ENCODE data around the gene CNST. TPM values are rescaled to one million over a fixed set of nuclear protein-coding genes. Genes with fewer than 3 reads are reported as not detected.

CNST gene
- total RNA-seq, 1 donor from 2014 or later, result 25.6 TPM

DNA sequence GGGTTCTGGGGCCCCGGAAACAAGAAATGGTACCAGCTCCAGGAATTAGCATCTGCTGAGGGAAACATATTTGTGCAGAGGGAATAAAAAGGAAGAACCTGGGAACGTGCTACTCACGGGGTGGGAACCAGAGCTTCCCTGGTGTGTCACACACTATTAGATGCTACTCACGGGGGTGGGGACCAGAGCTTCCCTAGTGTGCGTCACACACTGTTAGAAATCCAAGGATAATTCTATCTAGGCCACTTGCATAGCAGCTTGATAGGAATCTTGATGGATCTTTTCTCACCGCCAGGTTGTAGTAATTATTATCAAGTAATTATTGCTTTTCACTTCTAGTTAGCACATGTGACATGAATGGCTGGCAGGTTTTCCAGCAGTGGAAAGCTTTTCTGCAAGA lies 103.4 kb downstream of the CNST start:
- no peaks in the 10 kb centered on the region for H3K9me3 Mint-ChIP-seq
- Histone ChIP-seq H4K20me1 (ENCODE audit: low read depth) (no peaks in the 10 kb centered on the region), H3F3A (ENCODE audit: low read depth) (no peaks in the 10 kb centered on the region), H3K4me1 (peaks cover 6% of the 10 kb centered on the region), H3K4me3 (no peak overlapping the region), H2AFZ (replicated peaks) (no peak overlapping the region), H3K9me3 (ENCODE audit: low read depth) (no peaks in the 10 kb centered on the region), H3K4me2 (no peak overlapping the region), H3K27ac (no peak overlapping the region), H3K27me3 (no peaks in the 10 kb centered on the region), H3K9ac (no peak overlapping the region), H3K79me2 (ENCODE audit: low read depth) (no peaks in the 10 kb centered on the region), H3K36me3 (no peaks in the 10 kb centered on the region)
- DNase-seq (ENCODE audit: low spot score), result no peak
- TF ChIP-seq EZH2 (IDR thresholded peaks at IDR 0.05) (no peak), EZH2phosphoT487 (IDR thresholded peaks at IDR 0.05) (no peak)
- TF ChIP-seq, protein P1, sequence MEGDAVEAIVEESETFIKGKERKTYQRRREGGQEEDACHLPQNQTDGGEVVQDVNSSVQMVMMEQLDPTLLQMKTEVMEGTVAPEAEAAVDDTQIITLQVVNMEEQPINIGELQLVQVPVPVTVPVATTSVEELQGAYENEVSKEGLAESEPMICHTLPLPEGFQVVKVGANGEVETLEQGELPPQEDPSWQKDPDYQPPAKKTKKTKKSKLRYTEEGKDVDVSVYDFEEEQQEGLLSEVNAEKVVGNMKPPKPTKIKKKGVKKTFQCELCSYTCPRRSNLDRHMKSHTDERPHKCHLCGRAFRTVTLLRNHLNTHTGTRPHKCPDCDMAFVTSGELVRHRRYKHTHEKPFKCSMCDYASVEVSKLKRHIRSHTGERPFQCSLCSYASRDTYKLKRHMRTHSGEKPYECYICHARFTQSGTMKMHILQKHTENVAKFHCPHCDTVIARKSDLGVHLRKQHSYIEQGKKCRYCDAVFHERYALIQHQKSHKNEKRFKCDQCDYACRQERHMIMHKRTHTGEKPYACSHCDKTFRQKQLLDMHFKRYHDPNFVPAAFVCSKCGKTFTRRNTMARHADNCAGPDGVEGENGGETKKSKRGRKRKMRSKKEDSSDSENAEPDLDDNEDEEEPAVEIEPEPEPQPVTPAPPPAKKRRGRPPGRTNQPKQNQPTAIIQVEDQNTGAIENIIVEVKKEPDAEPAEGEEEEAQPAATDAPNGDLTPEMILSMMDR (IDR thresholded peaks at IDR 0.05), result no peak
- no peaks in the 10 kb centered on the region for H3K27me3 Mint-ChIP-seq (ENCODE audit: insufficient read depth, low read depth)
- H3K4me3 Mint-ChIP-seq, result no peak overlapping the region
- H3K36me3 Mint-ChIP-seq, result peaks cover 8% of the 10 kb centered on the region
- H3K4me1 Mint-ChIP-seq, result peaks cover 7% of the 10 kb centered on the region
- H3K27ac Mint-ChIP-seq, result no peak overlapping the region

DNA sequence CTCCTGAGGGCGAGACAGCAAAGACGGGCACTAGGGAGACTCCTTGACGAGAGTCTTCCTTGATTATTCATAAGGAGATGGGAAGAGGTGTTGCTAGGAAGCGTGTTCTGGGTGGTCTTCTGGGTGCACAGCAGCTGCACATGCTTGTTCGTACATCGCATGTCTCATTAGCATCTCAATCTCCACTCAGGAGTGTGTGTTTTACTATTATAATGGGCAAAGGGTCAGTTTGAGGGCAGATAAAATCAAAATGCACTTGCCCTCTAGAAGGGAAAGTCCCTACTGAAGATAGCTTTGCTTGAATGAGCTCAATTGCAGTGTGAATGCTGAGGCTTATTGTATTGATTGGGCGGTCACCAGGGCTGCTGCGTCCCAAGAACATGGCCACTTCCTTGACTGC lies 107.8 kb downstream of the CNST start:
- no peaks in the 10 kb centered on the region for H3F3A ChIP-seq (ENCODE audit: low read depth)
- no peak for DNase-seq (ENCODE audit: low spot score)

DNA sequence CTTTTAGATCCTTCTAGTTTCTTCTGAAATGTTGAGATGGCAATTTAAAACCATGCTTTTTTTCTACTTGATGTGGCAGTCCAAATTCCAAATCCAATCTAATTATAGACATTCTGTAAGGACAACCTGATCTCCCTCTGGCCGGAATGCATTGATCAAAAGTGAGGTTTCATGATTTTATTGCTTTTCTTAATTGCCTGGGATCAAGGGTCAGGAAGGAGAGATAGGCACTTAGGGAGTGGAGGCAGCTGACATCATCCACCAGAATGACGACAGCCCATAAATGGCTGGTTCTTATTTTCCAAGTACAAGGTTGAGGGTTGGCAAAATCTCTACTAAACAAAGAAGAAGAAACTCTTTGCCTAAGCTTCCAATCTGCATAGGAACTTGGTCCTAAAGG lies 111.6 kb downstream of the CNST start:
- H3K4me3 Mint-ChIP-seq, result no peak overlapping the region
- peaks cover 3% of the 10 kb centered on the region for H3K36me3 Mint-ChIP-seq
- peaks cover 23% of the 10 kb centered on the region for H3K4me1 Mint-ChIP-seq
- H3K27ac Mint-ChIP-seq, result no peak overlapping the region
- Histone ChIP-seq H3K9ac (no peak overlapping the region), H3K27ac (no peak overlapping the region), H3K79me2 (ENCODE audit: low read depth) (no peaks in the 10 kb centered on the region), H3K27me3 (no peaks in the 10 kb centered on the region), H3K4me3 (no peak overlapping the region), H3F3A (ENCODE audit: low read depth) (no peaks in the 10 kb centered on the region), H3K36me3 (no peaks in the 10 kb centered on the region), H3K4me2 (no peak overlapping the region), H3K9me3 (ENCODE audit: low read depth) (no peaks in the 10 kb centered on the region), H4K20me1 (ENCODE audit: low read depth) (no peaks in the 10 kb centered on the region), H2AFZ (replicated peaks) (no peak overlapping the region), H3K4me1 (no peaks in the 10 kb centered on the region)
- H3K27me3 Mint-ChIP-seq (ENCODE audit: insufficient read depth, low read depth), result peaks cover 5% of the 10 kb centered on the region
- peaks cover 2% of the 10 kb centered on the region for H3K9me3 Mint-ChIP-seq
- DNase-seq (ENCODE audit: low spot score), result no peak
- TF ChIP-seq, protein P1 (IDR thresholded peaks at IDR 0.05), result no peak
- TF ChIP-seq EZH2 (IDR thresholded peaks at IDR 0.05) (no peak), EZH2phosphoT487 (IDR thresholded peaks at IDR 0.05) (no peak)

More for the DNA sequence above, 107.8 kb downstream of the CNST start:
- Histone ChIP-seq H3K9ac (no peak overlapping the region), H3K4me1 (no peaks in the 10 kb centered on the region), H3K27me3 (no peaks in the 10 kb centered on the region), H3K27ac (no peak overlapping the region), H3K4me3 (no peak overlapping the region), H3K36me3 (no peaks in the 10 kb centered on the region), H3K9me3 (ENCODE audit: low read depth) (no peaks in the 10 kb centered on the region), H2AFZ (replicated peaks) (no peak overlapping the region), H3K4me2 (no peak overlapping the region), H3K79me2 (ENCODE audit: low read depth) (no peaks in the 10 kb centered on the region), H4K20me1 (ENCODE audit: low read depth) (no peaks in the 10 kb centered on the region)
- TF ChIP-seq, protein P1 (IDR thresholded peaks at IDR 0.05), result no peak
- TF ChIP-seq EZH2phosphoT487 (IDR thresholded peaks at IDR 0.05) (no peak), EZH2 (IDR thresholded peaks at IDR 0.05) (no peak)
- Mint-ChIP-seq H3K9me3 (peaks cover 2% of the 10 kb centered on the region), H3K4me1 (peaks cover 8% of the 10 kb centered on the region), H3K4me3 (no peak overlapping the region), H3K27me3 (ENCODE audit: insufficient read depth, low read depth) (peaks cover 2% of the 10 kb centered on the region), H3K36me3 (peaks cover 3% of the 10 kb centered on the region), H3K27ac (no peak overlapping the region)

Data from neural progenitor cell (in vitro differentiated cells).